Stimulated activated CD4-positive, alpha-beta T cell treated with anti-CD3 and anti-CD28 coated beads, Interleukin-1b, Interleukin-23, amount 100 ng/mL, for 4 hours (primary cell): ENCODE results near the gene IKZF3.
A peak's percentile ranks its signal among the peaks of the same experiment; 100 is the strongest.
"Not testable (repeated sequence)": the region's sequence is repeated elsewhere in the genome, so short reads cannot be mapped to it uniquely, and the experiment has no call there.

Experiments
- DNase-seq, 2 donors: peaks; one replicate each; pipeline ENCODE4 v3.0.0-alpha.2; 2020; ENCODE audit warnings: low read depth in 2 of 2

IKZF3 gene

GRCh38 chr17:39739885-39740356 is 124.2 kb downstream of the IKZF3 start:
- DNase-seq, result no peak

GRCh38 chr17:39738983-39739884 is 124.9 kb downstream of the IKZF3 start:
- no peak for DNase-seq

- peak; percentile 31 for DNase-seq
Measured at GRCh38 chr17:39738568-39738901, 125.6 kb downstream of the IKZF3 start.

- DNase-seq, result no peak
Measured at GRCh38 chr17:39737760-39738567, 126.1 kb downstream of the IKZF3 start, which contains the start of gene GRB7. Gene GRB7, plus strand, starts transcription at chr17:39737938. Its CDS starts 4,364 bp downstream, at chr17:39742302.

- no peak for DNase-seq
Measured at GRCh38 chr17:39737206-39737759, 126.8 kb downstream of the IKZF3 start.

- no peak for DNase-seq
Measured at GRCh38 chr17:39736319-39737165, 127.6 kb downstream of the IKZF3 start.

- no peak for DNase-seq
Measured at GRCh38 chr17:39735882-39736281, 128.2 kb downstream of the IKZF3 start.

- DNase-seq, result no peak
Measured at GRCh38 chr17:39732586-39732985, 131.5 kb downstream of the IKZF3 start.

- peak; percentile 93 to 96 for DNase-seq
Measured at GRCh38 chr17:39730095-39730921, 133.8 kb downstream of the IKZF3 start, which contains the start of gene MIEN1. Gene MIEN1, minus strand, starts transcription at chr17:39730532. Its CDS starts 37 bp downstream, at chr17:39730495.

- DNase-seq, result no peak
Measured at GRCh38 chr17:39729280-39729851, 134.7 kb downstream of the IKZF3 start.

- DNase-seq, result no peak
Measured at GRCh38 chr17:39727556-39727955, 136.6 kb downstream of the IKZF3 start.

GRCh38 chr17:39726617-39727016 is 137.5 kb downstream of the IKZF3 start:
- no peak for DNase-seq

GRCh38 chr17:39725923-39726322 is 138.2 kb downstream of the IKZF3 start:
- DNase-seq, result not testable (repeated sequence)

GRCh38 chr17:39724731-39725130 is 139.4 kb downstream of the IKZF3 start:
- DNase-seq, result no peak

- DNase-seq, result no peak
Measured at GRCh38 chr17:39722965-39723848, 140.9 kb downstream of the IKZF3 start.

GRCh38 chr17:39722104-39722503 is 142.0 kb downstream of the IKZF3 start:
- DNase-seq, result no peak

- DNase-seq, result no peak
Measured at GRCh38 chr17:39719563-39720355, 144.4 kb downstream of the IKZF3 start.

- no peak for DNase-seq
Measured at GRCh38 chr17:39717660-39718059, 146.5 kb downstream of the IKZF3 start.
